GM10248 (cell line): ENCODE measurements around the gene DPAGT1.
"Not testable (repeated sequence)": the region's sequence is repeated elsewhere in the genome, so short reads cannot be mapped to it uniquely, and the experiment has no call there.

Experiments used
- CTCF ChIA-PET: fragments of 300-600 bp; sonication (Branson Sonifier 250); formaldehyde crosslinking; extraction: SDS; loops from one replicate; lab custom pipeline; 2021; ENCODE audit warnings: antibody characterized with exemption; lab: Yijun Ruan, JAX
- POLR2A ChIA-PET: fragments of 350-650 bp; sonication (Branson Sonifier 250); formaldehyde crosslinking; extraction: SDS; loops from one replicate; lab custom pipeline; 2020; ENCODE audit warnings: antibody characterized with exemption; lab: Yijun Ruan, JAX
- DNase-seq: peaks from one replicate; pipeline ENCODE4 v3.0.0; 2012; ENCODE audit errors: extremely low spot score
- TF ChIP-seq, protein P1 (sequence below): IDR thresholded peaks from 2 replicates; pipeline ENCODE4 v1.5.1; 2012; ENCODE audit warnings: mild to moderate bottlenecking, low read depth; ENCODE audit errors: extremely low read depth, missing control alignments, control extremely low read depth

The DPAGT1 gene

GRCh38 chr11:119107538-119108145 is 6.0 kb upstream of the DPAGT1 start:
- TF ChIP-seq, protein P1, sequence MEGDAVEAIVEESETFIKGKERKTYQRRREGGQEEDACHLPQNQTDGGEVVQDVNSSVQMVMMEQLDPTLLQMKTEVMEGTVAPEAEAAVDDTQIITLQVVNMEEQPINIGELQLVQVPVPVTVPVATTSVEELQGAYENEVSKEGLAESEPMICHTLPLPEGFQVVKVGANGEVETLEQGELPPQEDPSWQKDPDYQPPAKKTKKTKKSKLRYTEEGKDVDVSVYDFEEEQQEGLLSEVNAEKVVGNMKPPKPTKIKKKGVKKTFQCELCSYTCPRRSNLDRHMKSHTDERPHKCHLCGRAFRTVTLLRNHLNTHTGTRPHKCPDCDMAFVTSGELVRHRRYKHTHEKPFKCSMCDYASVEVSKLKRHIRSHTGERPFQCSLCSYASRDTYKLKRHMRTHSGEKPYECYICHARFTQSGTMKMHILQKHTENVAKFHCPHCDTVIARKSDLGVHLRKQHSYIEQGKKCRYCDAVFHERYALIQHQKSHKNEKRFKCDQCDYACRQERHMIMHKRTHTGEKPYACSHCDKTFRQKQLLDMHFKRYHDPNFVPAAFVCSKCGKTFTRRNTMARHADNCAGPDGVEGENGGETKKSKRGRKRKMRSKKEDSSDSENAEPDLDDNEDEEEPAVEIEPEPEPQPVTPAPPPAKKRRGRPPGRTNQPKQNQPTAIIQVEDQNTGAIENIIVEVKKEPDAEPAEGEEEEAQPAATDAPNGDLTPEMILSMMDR, result no peak
- ChIA-PET CTCF (interaction anchor here (1.0 to 2.8 kb wide), 7 partner anchors 11 to 213 kb away, joined by 3 to 29 read pairs (median 4); partner anchors contain the start of genes HINFP and VPS11), POLR2A (interaction anchor here (1.3 to 4.7 kb wide), 2 partner anchors 11 to 13 kb away, joined by 4 to 41 read pairs; a partner anchor contains a TSS)
- no peak for DNase-seq

GRCh38 chr11:119106564-119107537 is 5.2 kb upstream of the DPAGT1 start, which contains the start of gene C2CD2L:
Gene C2CD2L, plus strand, starts transcription at chr11:119107344. Its CDS starts 398 bp downstream, at chr11:119107742.
- CTCF ChIA-PET, result interaction anchor here (0.9 to 1.6 kb wide), 10 partner anchors 12 to 417 kb away, joined by 3 to 7 read pairs (median 4); partner anchors contain the start of gene VPS11
- TF ChIP-seq, protein P1, result no peak
- peak; percentile 97 for DNase-seq
- POLR2A ChIA-PET, result interaction anchor here (0.6 to 4.7 kb wide), 6 partner anchors 10 to 135 kb away, joined by 3 to 41 read pairs (median 4); partner anchors contain the start of genes FOXR1 and HMBS

GRCh38 chr11:119103793-119104192 is 2.1 kb upstream of the DPAGT1 start:
- no peak for DNase-seq
- TF ChIP-seq, protein P1, result no peak
- ChIA-PET POLR2A (no interaction called here), CTCF (interaction anchor here (1.1 to 3.6 kb wide), 3 partner anchors 15 to 220 kb away, joined by 3 to 11 read pairs (median 3); no protein-coding TSS in a partner anchor)

DNA sequence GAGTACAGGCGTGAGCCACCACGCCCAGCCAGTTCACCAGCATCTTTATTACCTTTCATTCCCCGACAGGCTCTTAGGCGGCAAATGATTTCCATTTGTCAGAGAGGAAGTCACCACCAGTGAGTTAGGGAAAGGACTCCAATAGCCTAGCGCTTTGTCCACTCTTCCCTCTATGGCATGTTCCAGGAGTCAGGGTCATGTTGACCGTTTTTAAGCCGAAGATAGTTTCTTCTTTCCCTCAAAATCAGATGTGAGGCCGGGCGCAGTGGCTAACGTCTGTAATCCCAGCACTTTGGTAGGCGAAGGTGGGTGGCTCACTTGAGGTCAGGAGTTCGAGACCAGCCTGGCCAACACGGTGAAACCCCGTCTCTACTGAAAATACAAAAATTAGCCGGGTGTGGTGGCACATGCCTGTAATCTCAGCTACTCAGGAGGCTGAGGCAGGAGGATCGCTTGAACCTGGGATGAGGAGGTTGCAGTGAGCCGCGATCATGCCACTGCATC is 1.6 kb upstream of the DPAGT1 start:
- ChIA-PET CTCF (interaction anchor here (1.0 to 3.6 kb wide), 4 partner anchors 15 to 220 kb away, joined by 3 to 11 read pairs (median 4); no protein-coding TSS in a partner anchor), POLR2A (interaction anchor here (1.1 to 1.8 kb wide), 3 partner anchors 9 to 18 kb away, joined by 4 to 7 read pairs (median 5); partner anchors contain the start of gene HMBS)
- DNase-seq, result not testable (repeated sequence)

DNA sequence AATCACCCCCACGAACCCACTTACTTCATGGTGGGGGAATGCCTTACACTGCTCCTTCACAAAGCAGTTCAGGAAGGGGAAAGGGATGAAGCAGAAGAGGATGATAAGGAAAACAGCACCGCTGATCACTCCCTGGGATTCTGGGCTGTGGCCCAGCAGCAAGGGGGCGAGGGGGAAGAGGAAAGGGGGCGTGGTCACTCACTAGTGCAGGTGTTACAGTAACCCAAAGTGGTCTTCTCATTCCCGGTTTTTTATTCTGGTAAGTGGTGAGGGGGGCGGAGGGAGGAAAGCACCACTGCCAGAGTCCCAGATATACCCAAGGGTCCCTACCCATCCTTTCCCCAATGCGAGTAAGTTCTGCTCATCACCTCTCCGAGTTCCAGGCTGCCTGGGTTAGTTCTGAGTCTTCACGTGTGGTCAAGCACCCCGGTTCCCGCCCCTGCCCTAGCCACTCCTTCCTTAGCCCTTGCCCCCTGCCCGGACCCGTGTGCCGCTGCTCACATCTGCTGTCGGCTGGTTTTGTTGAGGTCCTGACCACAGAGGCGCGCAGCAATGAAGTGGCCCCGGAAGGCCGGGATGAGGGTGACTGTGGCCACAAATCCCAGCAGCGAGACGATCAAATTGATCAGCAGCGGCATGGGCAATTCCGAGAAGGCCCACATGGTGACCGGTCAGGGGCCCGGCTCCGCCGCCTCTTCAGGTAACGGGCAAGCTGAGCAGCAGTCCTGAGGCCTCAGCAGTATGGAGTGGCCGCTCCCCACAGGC is 477 bp downstream of the DPAGT1 start:
- CTCF ChIA-PET, result interaction anchor here (1.0 to 3.6 kb wide), 7 partner anchors 15 to 222 kb away, joined by 3 to 11 read pairs (median 3); partner anchors contain the start of genes CBL, HMBS and SLC37A4
- TF ChIP-seq, protein P1, result no peak

More for the DNA sequence above, 477 bp downstream of the DPAGT1 start:
- DNase-seq, result no peak
- POLR2A ChIA-PET, result interaction anchor here (0.6 to 1.8 kb wide), 6 partner anchors 7 to 57 kb away, joined by 3 to 7 read pairs (median 4); no protein-coding TSS in a partner anchor
